Measurements from ENCODE around the gene DNMT1.
A peak's percentile ranks its signal among the peaks of the same experiment; 100 is the strongest.

The DNMT1 gene

DNA sequence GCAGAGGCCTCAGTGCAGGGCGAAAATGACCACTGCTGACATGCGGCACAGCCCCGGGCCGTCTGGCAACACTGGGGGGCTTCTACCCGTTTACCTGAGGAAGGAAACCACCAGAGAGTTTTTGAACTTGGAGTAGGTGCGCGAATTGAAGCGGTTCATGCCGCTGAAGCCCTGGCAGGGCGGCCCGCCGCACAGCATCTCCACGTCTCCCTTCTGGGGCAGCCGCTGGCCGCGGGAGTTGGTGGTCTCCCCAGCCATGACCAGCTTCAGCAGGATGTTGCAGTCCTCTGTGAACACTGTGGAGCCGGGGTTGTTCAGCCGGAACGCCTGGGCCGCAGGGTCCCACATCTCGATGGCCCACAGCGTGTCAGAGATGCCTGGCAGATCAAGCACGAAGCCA, 54.8 kb downstream of the DNMT1 start:
- no peak for DNase-seq (ENCODE audit: low spot score)

DNA sequence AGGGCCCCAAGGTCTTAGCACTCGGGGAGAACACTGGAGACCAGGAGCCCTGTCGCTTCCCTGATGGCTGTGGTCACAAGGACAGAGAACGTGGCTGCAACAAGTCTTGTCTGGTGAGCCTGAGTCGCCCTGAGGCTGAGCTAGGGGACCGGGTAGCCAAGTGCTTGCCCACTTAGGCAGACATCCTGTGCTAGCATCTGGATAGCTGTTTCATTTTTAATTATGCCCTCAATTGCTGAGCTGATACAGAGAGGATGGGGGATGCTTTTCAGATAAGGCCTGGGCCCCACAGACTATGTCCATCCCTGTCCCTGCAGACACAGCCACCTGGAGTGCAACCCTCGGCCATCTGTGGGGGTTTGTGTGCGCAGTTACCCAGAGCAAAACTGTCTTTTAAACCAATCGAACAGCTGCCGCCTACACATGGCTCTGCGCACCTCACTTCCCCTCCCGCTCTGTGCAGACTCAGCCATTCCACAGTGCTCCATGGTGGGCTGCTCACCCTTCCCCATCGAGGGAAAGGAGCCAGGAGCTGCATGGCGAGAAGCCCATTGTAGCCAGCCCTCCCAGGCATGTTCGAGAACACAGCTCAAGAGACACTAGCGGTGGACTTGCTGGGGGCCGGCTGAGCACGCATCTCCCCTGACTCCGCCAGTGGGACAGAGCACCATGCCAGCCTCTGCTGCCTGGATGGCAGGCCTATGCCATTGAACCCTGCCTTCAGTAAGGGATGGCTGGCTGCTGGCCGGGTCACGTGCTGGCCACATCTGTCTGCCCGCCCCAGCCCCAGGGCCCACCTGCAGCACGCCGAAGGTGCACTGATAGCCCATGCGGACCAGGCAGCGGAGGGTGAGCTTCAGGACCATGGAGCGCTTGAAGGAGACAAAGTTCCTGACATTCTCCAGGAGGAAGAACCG, 55.6 kb downstream of the DNMT1 start:
- no peak for DNase-seq (ENCODE audit: low spot score)

DNA sequence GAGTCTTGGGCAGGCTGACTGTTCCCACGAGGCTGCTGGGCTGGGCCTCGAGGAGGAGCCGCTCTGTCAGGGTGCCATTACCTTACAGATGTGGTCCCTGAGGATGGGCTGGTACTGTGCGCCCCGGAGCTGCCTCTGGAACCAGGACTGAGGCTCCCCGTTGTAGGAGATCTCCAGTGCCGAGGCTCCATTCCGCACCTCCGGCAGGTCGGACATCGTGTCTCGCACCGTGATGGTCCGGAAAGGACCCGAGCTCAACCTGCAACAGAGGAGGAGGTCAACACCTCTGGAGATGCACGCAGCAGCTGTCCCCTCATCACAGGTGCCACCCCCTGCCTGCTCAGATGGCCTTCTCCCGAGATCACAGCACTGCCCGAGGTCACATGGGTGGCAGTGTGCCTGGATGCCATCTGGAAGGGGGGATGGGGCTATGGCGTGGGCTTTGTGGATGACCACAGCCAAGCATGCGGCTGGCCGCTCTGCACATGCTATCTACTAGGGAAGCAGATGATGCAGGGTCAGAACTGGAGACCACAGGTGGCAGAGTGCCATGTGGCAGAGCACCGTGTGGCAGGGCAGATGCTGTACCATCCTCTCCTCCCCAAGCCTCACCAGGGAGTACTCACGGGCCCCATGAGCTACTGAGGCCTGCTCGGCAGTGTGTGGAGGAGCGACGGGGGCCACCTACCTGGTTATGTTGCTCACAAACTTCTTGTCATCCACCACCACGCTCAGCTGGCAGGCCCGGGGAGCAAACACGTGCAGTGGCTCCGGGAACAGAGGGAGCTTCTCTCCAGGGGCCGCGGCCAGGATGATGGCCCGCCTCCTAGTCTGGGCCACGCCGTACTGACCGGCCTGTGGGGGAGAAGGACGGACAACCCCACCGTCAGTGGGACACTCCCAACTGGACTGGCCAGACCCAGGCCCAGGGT, 56.7 kb downstream of the DNMT1 start:
- no peak for DNase-seq (ENCODE audit: low spot score)

- no peak for DNase-seq (ENCODE audit: low spot score)
Measured at GRCh38 chr19:10136936-10137335, 57.8 kb downstream of the DNMT1 start.

DNA sequence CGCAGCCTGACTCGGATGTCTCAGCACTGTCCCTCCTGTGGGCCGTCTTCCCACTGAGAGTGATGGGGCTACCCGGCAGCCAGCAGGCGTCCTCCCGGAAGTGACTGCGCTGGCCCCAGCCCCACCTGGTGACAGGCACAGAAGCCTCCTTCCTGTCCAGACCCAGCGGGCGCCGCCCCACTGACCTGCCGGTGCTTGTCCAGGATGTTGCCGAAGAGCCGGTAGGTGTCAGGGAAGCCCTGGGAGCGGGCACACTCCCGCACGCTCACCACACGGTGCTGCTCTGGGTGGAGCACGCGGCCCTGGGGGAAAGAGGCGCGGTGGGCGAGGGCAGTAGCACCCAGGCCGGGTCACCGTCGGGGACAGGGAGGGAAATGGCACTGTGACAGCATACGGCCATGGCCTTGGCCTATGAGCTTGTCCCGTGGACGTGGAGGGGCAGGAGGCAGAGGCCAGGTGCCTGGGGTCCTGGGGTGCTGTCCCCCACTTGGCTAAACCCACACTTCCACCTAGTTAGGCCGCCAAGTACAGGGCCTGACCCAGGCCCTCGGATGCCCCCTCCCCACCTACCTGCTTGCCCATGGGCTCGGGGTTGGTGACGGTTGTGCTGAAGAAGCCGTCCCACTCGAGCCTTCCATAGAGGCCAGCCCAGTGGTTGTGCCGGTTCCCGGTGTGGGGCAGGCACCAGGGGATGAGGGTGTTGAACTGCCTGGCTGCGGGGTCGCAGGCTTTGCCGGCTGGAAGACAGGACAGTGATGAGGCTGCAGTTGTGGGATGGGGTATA, 59.0 kb downstream of the DNMT1 start:
- DNase-seq (ENCODE audit: low spot score), result no peak

DNA sequence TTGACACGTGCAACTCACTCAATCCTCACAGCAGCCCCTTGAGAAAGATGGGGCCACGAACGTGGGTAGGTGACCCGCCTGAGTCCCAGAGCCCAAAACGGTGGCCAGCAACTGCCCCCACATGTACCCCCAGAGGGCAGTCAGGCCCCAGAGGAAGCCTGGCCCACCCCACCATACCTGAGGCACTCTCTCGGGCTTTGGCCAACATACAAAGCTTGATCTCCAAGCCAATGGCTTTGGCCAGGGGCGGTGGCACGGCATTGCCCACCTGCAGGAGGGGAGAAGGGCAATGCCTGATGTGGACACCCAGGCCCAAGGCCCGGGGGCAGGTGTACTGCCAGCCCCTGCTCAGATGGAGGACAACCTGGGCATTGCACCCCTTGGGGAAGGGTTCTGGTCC, 60.7 kb downstream of the DNMT1 start:
- no peak for DNase-seq (ENCODE audit: low spot score)

- DNase-seq (ENCODE audit: low spot score), result no peak
Measured at GRCh38 chr19:10133596-10133995, 61.2 kb downstream of the DNMT1 start.

DNA sequence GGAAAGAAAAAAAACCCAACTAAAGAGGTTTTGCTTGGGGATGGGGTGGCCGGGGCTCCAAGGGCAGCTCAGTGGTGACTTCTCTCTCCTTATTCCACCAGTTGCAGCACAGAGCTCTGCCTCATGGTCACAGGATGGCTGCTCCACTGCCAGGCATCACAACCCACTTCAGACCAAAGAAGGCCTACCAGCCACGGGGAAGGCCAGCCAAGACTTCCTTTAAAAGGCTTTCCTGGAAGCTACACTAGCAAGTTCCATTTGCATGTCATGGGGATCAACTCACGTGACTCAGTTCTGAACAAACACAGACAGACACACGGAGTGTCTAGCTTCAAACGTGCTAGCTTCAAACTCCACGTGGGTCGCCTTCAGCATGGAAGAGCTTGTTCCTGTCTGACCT, 61.8 kb downstream of the DNMT1 start:
- DNase-seq (ENCODE audit: low spot score), result no peak

DNA sequence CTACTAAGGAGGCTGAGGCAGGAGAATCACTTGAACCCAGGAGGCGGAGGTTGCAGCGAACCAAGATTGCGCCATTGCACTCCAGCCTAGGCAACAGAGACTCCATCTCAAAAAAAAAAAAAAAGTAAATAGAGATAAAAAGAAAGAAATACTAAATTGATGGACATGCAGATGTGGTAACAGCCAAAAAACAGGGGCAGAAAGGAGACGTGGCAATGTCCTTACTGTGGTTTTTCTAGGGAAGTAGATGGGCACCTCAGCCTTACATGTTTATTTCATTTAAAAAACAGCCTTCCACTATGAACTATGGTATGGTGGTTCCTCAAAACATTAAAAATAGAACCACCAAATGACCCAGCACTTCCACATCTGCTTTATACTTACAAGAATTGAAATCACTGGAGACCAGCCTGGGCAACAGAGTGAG, 68.5 kb downstream of the DNMT1 start:
- no peak for DNase-seq (ENCODE audit: low spot score)

- DNase-seq (ENCODE audit: low spot score), result no peak
Measured at GRCh38 chr19:10124429-10124828, 70.3 kb downstream of the DNMT1 start.

- peak; percentile 54 for DNase-seq (ENCODE audit: low spot score)
Measured at GRCh38 chr19:10122045-10122444, 72.7 kb downstream of the DNMT1 start.

DNA sequence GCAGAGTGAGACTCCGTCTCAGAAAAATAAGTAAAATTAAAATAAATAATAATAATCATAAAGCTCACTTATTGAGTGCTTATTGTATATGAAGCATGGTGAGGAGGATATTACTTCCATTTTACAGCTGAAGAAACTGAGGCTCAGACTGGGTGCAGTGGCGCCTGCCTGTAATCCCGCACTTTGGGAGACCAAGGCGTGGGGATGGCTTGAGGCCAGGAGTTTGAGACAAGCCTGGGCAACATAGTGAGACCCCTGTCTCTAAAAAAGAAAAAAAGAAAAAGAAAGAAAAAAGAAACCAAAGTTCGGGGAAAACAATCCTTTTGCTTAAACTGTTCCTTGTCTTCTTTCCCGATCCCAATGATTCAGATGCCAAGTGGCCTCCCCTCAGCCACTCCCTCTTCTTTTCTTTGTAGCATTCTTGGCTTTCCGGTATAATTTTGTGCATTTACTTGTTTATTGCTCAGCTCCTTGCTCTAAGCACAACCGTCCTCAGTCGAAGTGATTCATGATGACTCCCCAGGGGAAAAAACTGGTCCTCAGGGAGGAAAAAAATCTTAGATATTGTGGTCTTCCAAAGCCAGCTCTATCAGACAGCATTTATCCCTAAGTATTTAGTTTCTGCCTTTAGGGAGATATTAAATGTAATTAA, 74.1 kb downstream of the DNMT1 start:
- peak; percentile 75 for DNase-seq (ENCODE audit: low spot score)

DNA sequence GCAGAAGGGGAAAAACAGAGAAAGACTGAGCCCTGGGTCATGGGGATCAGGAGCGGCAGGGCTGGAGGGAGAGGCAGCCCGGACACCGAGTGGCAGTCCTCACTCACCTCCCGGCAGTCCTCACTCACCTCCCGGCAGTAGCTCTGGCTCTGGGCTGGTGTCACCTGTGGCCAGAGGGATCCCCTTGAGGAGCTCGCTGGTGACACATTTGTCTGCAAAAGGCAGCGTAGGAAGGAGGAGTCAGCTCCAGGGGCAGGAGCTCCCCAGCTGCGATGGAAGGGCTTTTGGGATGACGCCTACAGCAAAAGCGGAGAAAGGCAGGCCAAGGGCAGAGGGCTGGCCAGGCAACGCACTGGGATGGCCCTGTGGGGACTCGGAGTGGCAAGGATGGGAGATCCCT, 75.8 kb downstream of the DNMT1 start:
- DNase-seq (ENCODE audit: low spot score), result peak; percentile 10

- DNase-seq (ENCODE audit: low spot score), result no peak
Measured at GRCh38 chr19:10116866-10117616, 77.7 kb downstream of the DNMT1 start.

GRCh38 chr19:10116085-10116865, 78.5 kb downstream of the DNMT1 start:
- no peak for DNase-seq (ENCODE audit: low spot score)

DNA sequence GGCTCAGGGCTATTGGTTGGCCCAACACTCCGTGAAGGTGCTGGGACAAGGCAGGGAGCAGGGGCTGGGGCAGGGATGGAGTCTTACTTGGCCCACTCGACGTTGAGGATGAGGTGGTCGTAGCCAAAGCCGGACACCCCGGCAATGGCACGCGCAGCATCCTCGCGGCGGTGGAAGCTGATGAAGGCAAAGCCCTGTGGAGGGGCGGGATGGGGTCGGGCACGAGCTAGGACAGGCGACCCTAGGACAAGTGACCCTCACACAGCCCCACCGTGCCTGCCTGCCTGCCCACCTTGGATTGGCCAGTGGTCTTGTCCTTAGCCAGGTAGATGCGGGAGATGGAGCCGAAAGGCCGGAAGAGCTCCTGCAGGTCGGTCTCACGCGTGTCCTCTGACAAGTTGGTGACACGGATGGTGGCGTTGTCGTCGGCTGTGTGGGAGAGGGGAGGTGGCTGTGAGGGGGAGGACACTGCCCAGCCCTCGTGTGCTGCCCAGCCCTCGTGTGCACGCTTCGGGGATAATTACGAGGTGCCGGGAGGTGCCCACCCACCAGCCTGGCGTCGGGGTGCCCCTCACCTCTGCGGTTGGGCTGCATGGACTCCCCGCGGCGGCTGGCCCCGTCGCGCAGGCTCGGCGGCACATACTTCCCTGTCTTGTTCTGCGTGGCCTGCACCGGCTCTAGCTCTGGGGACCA, 79.2 kb downstream of the DNMT1 start:
- DNase-seq (ENCODE audit: low spot score), result no peak

DNA sequence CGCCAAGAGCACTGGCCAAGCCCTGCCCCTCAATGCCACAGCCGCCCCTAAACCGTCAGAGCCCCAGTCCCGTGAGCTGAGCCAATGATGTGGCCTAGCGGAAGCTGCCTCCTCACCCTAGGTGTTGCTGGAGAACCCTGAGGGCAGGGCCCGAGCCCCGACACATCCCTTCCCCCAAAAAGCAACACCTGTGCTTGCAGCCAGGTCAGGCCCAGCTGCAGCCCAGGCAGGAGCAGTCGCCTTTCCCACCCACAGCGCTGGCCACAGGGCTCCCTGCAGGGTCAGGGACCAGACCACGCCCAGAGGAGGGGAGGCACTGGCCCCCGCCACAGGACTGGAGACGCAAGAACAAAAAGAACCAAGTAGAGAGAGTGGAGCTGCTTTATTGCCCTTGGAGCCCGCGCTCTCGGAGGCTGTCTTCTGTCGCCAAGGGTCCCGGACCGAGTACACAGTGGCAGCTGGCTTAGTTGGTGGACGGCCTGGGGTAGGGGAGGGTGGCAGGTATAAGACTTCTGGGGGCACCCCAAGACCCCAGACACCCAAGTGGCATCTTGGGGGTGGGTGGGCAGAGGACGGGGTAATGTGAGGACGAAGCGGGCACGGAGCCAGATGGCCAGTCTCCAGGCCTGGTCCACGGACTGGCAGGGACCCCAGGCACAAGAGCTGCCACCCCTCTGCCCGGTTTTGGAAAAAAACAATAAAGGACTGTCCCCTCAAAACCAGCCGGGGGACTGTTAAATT, 79.9 kb downstream of the DNMT1 start:
- no peak for DNase-seq (ENCODE audit: low spot score)

DNA sequence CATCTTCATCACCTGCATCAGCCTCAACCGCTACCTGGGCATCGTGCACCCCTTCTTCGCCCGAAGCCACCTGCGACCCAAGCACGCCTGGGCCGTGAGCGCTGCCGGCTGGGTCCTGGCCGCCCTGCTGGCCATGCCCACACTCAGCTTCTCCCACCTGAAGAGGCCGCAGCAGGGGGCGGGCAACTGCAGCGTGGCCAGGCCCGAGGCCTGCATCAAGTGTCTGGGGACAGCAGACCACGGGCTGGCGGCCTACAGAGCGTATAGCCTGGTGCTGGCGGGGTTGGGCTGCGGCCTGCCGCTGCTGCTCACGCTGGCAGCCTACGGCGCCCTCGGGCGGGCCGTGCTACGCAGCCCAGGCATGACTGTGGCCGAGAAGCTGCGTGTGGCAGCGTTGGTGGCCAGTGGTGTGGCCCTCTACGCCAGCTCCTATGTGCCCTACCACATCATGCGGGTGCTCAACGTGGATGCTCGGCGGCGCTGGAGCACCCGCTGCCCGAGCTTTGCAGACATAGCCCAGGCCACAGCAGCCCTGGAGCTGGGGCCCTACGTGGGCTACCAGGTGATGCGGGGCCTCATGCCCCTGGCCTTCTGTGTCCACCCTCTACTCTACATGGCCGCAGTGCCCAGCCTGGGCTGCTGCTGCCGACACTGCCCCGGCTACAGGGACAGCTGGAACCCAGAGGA, 80.6 kb downstream of the DNMT1 start:
- no peak for DNase-seq (ENCODE audit: low spot score)

All from AG20443 (cell line).